ENCODE results near the gene EPN2.

Gene EPN2

GRCh38 chr17:19294443-19294842 is 57.3 kb downstream of the EPN2 start:
- DNase-seq (ENCODE audit: low read depth) = no peak

DNA sequence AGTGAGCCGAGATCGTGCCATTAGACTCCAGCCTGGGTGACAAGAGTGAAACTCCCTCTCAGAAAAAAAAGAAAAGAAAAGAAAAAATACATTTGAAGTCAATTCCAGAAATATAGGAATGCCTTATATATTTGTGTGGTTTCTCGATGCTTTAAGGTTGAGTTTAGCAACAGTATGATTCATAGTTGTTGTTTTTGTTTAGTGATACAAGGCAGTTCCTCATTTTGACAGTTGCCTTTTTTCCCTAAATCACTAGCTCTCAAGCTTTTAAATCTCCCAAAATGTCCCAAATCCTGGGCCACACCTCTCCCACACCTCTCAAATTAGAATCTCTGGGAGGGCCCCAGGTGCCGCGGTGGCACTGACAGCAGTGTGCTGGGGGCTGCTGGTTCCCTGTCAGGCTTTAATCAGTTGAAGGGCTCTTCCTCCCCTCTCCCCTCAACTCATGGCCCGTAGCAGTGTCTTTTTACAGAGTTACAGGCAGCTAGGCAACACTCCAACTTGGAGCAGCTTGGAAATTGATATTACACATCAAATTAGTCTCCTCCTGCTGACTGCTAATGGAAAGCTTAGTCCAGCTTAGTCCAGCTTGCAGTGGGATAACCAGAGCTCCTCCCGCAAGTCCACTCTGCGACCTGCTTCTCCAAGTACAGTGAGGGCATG is 58.4 kb downstream of the EPN2 start:
- no peak for DNase-seq (ENCODE audit: low read depth)

DNA sequence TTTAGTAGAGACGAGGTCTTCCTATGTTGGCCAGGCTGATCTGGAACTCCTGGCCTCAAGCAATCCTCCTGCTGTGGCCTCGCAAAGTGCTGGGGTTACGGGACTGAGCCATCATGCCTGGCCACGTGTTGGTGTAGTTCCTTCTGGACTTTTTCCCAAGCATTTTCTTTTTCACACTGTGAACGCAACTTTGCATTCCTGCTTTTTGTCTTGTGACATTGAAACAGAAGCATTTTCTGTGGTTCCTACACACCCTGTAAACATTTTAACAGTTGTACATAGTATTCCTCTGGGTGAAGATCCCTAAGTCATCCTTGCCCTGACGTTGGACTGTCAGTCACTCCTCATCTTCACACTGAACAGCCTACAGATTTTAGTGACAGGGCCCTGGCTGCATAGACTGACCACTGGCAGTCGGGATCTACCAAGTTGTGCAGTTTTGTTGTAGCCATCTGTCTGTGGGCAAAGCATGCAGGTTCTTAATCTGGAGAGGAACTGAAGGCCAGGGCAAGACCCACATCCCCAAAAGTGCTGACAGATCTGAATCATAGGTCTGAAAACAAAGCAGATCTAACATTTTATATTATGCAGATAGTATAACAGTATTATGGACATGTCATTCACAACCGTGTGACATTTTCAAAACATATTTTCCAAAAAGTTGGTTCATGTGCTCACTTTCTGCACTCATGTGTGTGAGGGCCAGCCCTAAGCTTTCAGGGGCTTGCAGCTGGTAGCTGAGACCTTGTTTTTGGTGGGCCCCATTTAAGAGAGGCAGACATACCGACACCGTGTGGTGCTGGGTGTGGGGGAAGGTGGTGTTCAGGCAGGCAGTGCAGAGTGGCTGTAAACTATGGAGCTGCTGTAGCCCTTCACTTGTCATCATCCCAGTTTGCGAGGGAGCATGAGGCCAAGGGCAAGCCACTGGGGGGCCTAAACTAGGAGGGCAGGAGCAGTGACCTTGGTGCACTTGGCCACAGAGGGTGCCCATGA is 59.9 kb downstream of the EPN2 start:
- no peak for DNase-seq (ENCODE audit: low read depth)

DNA sequence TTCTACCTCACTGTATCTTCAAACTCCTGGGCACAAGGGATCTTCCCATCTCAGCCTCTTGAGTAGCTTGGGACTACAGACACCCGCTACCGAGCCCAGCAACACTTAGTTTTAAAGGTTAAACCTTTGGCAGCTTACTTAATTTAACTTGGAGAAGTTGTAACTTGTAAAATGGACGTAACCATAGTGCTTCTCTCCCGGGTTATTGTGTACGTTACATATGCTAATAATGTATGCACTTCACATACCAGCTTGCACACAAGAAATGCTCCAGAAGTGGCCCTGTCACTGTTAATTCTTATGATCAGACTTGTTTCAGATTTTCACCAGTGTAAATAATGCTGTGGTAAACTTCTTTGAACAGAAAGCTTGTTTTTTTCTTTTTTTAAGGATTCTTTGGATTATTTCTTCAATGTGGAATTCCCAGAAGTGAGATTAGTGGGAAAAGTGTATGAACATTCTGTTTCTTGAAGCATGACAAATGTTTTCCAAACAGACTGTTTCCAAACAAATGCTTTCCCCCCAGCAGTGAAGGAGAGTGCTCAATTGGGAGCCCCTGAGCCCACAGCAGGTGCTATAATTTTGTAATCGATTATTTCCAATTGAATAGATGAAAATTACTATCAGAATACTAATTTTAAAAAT is 61.5 kb downstream of the EPN2 start:
- DNase-seq (ENCODE audit: low read depth) = no peak

DNA sequence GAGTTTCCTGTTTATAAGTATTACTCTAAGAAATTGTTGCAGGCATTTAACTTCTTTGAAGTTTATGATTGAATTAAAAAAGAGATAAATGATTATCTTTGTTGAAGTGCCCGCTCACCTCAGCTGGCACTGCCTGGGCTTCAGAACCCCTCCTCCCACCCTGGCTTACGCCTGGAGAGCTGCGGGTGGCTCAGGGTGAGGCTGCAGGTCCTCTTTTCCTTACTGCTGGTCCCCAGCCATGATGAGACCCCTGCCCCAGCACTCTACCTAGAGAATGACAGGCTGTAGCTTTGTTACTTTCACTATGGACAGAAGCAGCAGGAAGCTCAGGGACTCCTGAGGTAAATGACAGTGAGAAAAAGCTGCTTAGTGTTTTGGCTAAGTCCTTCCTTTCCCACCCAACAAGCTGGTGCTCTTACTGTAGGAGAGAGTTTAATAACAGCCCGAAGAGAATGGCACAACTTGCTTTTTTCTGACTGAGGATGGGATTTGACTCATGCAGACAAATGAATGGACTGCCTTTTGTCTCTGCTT is 62.1 kb downstream of the EPN2 start:
- no peak for DNase-seq (ENCODE audit: low read depth)

DNA sequence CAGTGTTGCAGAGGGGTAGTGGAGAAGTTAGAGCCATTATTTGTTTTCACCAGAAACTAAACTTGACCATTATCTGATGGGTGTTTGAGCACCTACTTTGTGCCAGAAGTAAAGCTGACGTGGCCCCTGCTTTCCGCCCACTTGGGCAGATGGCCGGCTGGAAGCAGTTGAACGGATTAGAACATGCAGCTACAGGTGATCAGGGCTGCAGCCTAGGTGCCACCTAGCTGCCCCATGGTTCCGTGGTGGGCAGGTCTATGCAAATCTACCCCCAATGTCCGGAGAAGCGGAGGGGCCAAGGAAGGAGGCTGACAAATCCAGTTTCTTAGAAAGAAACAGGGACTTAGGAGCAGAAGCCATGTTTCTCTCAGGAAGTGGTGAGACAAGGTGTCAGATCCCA is 62.7 kb downstream of the EPN2 start:
- no peak for DNase-seq (ENCODE audit: low read depth)

- no peak for DNase-seq (ENCODE audit: low read depth)
Observed at GRCh38 chr17:19301274-19301951, 64.2 kb downstream of the EPN2 start.

GRCh38 chr17:19301973-19302372 is 64.8 kb downstream of the EPN2 start:
- no peak for DNase-seq (ENCODE audit: low read depth)

DNA sequence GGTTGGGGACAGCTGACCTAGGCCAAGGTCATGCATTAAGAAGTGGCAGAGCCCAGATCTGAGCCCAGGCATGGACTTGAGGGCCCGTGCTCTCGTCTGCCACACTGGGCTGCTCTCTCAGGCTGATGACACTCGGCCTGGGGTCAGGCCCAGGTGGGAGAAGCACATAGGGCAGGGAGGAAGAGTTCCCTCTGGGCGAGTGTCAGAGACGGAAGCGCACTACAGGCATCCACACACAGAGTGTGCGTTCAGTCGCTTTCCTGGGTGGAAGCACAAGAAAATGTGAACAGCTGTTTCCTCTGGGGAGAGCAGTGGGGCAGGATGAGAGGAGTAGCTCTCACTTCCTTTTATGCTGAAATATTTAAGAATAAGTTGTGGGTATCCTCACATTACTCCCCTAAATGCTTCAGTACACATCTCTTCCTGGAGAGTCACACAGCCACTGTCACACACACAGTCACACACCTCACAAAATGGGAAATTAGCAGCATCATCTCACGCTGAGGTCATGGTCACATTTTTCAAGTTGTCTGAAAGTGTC is 65.7 kb downstream of the EPN2 start:
- no peak for DNase-seq (ENCODE audit: low read depth)

DNA sequence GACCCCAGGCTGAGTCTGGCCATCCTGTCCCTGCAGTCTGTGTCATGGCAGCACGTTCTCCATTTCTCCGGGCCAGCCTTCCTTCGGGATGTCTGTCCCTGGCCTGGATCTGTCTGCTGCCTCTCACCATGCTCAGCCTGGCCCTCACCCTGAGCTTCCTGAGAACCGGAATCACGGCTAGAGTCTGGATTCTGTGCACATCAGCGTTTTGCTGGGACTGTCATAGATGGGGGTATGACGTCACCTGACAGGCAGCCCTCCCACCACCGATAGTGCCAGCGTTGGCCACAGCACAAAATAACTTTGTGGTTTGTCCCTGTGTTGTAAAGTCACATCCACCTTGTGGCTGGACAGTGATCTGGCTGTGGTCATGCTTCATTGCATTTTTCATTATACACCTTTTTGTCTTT is 66.2 kb downstream of the EPN2 start:
- no peak for DNase-seq (ENCODE audit: low read depth)

GRCh38 chr17:19304209-19304608 is 67.0 kb downstream of the EPN2 start:
- peak; percentile 64 for DNase-seq (ENCODE audit: low read depth)

DNA sequence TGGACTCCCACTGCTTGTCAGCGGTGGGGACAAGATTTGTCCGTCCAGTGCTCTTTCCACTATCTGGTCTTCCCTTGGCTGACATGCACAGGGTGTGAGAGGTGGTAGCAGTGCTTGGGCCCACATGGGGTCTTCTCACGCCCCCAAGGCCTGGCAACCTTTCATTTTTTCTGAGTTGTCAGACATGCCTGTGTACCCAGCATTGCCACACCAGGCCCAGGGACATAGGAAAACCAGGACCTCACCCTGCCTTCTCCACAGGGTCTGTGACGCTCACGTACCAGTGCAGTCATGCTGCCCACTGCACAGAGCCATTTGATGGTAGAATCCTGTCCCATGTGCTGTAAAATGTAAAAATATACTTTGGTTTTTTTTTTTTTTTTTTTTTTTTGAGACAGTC is 67.6 kb downstream of the EPN2 start:
- no peak for DNase-seq (ENCODE audit: low read depth)

DNA sequence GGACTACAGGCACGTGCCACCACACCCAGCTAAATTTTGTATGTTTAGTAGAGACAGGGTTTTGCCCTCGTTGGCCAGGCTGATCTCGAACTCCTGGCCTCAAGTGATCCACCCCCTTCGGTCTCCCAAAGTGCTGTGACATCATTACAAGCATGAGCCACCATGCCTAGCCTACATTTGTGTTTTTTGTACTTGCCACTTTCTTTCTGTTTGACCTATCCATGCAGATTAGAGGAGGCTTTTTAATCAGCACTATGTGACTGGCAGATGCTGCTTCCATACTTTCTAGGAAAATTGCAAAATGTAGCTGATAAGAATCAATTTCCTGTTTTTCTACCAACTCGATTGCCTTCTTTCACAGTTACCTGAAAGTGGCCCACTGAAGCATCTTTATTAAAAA is 68.1 kb downstream of the EPN2 start:
- DNase-seq (ENCODE audit: low read depth) = no peak

GRCh38 chr17:19305761-19306159 is 68.6 kb downstream of the EPN2 start:
- no peak for DNase-seq (ENCODE audit: low read depth)

DNA sequence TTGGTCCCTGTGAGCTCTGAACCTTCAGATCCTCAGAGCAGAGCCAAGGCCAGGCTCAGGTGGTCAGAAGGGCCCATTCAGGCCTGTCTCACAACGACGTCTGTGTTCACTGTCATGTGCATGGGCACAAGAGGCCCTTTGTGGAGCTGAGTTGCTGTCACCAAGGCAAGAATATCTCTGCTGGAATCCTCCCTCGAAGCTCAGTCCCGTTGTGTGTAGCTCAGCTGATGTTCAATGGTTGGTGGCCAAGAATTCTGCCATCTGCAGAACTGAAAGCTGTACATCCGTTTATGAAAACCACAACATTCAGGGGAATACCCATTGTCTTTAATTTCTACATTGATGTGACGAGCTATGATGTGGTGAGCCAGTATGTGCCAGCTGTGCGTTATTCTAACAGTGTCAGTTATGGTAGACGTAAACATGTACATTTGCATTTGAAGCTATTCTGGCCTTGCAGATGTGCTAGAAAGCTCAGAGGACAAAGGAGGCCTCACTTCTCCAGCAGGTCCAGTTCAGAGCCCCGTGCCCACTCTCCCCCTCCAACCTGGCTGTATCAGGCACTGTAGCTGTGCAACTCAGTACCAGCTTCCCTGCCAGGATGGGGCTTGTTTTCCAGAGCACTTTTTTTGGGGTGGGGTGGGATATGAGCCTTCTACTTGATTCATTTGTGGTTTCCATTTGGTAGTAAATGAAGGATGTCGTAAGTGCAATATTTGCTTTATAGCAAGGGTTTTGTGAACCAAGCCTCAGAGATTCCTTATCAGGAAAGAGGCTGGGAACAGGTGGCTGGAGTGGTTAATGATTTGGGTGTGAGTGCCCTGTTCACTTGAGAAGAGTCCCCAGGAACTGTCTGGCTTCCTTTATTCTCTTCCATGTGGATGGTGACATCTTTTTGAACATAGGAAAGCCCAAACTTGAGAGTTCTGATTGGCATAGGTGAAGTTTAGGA is 69.3 kb downstream of the EPN2 start:
- DNase-seq (ENCODE audit: low read depth) = no peak

DNA sequence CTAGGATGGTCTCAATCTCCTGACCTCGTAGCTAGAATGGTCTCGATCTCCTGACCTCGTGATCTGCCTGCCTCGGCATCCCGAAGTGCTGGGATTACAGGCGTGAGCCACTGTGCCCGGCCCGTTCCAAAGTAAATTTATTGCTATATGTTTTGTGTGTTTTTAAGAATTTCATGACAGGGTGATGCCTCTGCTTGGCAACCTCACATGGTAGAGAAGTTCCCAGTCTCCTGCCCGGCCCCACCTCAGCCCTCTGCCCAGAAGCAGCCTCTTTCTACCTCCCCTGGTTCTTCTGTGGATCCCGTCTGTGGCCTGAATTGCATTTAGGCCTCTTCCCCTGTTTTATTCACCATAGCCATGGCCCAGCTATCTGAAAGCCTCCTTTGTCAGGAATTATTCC is 70.4 kb downstream of the EPN2 start:
- DNase-seq (ENCODE audit: low read depth) = no peak

- DNase-seq (ENCODE audit: low read depth) = no peak
Observed at GRCh38 chr17:19308398-19308797, 71.2 kb downstream of the EPN2 start.

DNA sequence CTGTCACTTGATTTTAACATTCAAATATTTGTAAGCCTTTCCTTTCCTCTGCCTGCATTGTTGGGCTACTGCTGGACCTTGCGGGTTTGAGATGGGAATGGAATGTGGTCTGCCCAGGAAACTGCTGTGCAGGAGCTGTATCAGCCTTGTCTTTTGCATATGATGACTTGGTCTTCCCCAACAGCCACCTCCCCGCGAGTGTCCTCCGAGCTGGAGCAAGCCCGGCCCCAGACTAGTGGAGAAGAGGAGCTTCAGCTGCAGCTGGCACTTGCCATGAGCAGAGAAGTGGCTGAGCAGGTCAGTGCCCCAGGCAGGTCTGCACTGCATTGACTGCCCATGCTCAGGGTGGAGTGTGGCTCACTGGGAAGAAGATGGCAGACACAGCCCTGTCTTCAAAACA is 72.5 kb downstream of the EPN2 start:
- no peak for DNase-seq (ENCODE audit: low read depth)

- DNase-seq (ENCODE audit: low read depth) = no peak
Observed at GRCh38 chr17:19310151-19310550, 73.0 kb downstream of the EPN2 start.

DNA sequence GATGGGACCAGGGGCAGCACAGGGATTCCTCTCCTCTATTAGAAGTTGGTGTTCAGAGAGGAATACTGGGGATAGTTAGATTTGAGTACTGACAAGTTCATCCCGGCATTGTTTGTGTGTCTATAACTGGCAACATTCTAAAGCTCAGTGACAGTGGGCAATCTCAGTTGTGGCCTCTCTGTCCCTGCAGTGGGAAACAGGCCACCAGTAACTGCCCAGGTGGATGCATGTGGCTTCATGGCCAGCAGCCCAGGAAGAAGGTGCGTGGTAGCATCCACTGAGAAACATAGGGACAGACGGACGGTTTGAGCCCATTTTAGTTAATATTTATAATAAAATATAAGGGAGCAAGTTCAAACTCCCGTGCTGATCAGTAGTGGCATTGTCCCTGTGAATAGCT is 73.8 kb downstream of the EPN2 start:
- no peak for DNase-seq (ENCODE audit: low read depth)
